IgD-negative memory B cell (primary cell): Measurements from ENCODE around the gene OR2V2. TPM values are rescaled to one million over a fixed set of nuclear protein-coding genes. Genes with fewer than 3 reads are reported as not detected.

ENCODE experiments used
- H3K27ac Mint-ChIP-seq, 3 donors: one replicate each; pipeline ENCODE4 v1.8.0; 2020 to 2022; ENCODE audit warnings: mild to moderate bottlenecking in 3 of 3, mixed read lengths in 3 of 3, moderate library complexity in 1 of 3
- H3K27me3 Mint-ChIP-seq: one replicate; pipeline ENCODE4 v1.8.0; 2021; ENCODE audit warnings: mixed read lengths
- H3K36me3 Mint-ChIP-seq: one replicate; pipeline ENCODE4 v1.8.0; 2020; ENCODE audit warnings: mild to moderate bottlenecking, mixed read lengths
- H3K4me1 Mint-ChIP-seq, 3 donors: one replicate each; pipeline ENCODE4 v1.8.0; 2020 to 2022; ENCODE audit warnings: mixed read lengths in 3 of 3, mild to moderate bottlenecking in 1 of 3
- H3K4me3 Mint-ChIP-seq, 4 donors: one replicate each; pipeline ENCODE4 v1.8.0; 2020 to 2022; ENCODE audit warnings: mild to moderate bottlenecking in 4 of 4, mixed read lengths in 4 of 4, moderate library complexity in 3 of 4
- H3K9me3 Mint-ChIP-seq, 3 donors: one replicate each; pipeline ENCODE4 v1.8.0; 2020 to 2021; ENCODE audit warnings: mixed read lengths in 3 of 3, mild to moderate bottlenecking in 1 of 3
- polyA plus RNA-seq: library from polyadenylated mRNA; unstranded; fragments of 300-500 nt; fragmentation: Illumina TruSeq; gene quantifications from one replicate; pipeline ENCODE4 v1.2.3, GENCODE V29; 2021

OR2V2 gene
- polyA plus RNA-seq, 1 donor from 2014 or later = not detected

GRCh38 chr5:181192337-181193046, 45.1 kb downstream of the OR2V2 start:
- Mint-ChIP-seq H3K9me3 (peaks cover 0 to 14% (median 0%) of the 10 kb centered on the region in 3 donors), H3K27me3 (peaks cover 8% of the 10 kb centered on the region), H3K4me1 (peaks cover 14 to 20% (median 20%) of the 10 kb centered on the region in 3 donors), H3K27ac (peak overlapping the region; percentile 99 to 100 (median 100)), H3K4me3 (peak overlapping the region; percentile 91 to 99 (median 98)), H3K36me3 (peaks cover 6% of the 10 kb centered on the region)

- Mint-ChIP-seq H3K27ac (peak overlapping the region in 1 of 3 donors; percentile 100), H3K27me3 (peaks cover 2% of the 10 kb centered on the region), H3K4me1 (peaks cover 13 to 17% (median 14%) of the 10 kb centered on the region in 3 donors), H3K4me3 (peak overlapping the region in 1 of 4 donors; percentile 98), H3K9me3 (peaks cover 0 to 10% (median 0%) of the 10 kb centered on the region in 3 donors), H3K36me3 (peaks cover 2% of the 10 kb centered on the region)
Measured at GRCh38 chr5:181193656-181194055, 46.3 kb downstream of the OR2V2 start.

- Mint-ChIP-seq H3K4me3 (peak overlapping the region in 2 of 4 donors; percentile 24 to 37), H3K9me3 (peaks cover 0 to 6% (median 0%) of the 10 kb centered on the region in 3 donors), H3K27me3 (no peaks in the 10 kb centered on the region), H3K36me3 (no peaks in the 10 kb centered on the region), H3K27ac (peak overlapping the region in 1 of 3 donors; percentile 100), H3K4me1 (peaks cover 17 to 22% (median 20%) of the 10 kb centered on the region in 3 donors)
Measured at GRCh38 chr5:181194489-181195248, 47.3 kb downstream of the OR2V2 start.

GRCh38 chr5:181195249-181195761, 47.9 kb downstream of the OR2V2 start:
- Mint-ChIP-seq H3K27ac (no peak overlapping the region), H3K9me3 (peaks cover 0 to 6% (median 0%) of the 10 kb centered on the region in 3 donors), H3K36me3 (no peaks in the 10 kb centered on the region), H3K4me3 (peak overlapping the region in 1 of 4 donors; percentile 51), H3K4me1 (peaks cover 19 to 25% (median 24%) of the 10 kb centered on the region in 3 donors), H3K27me3 (no peaks in the 10 kb centered on the region)

GRCh38 chr5:181197326-181197951, 50.1 kb downstream of the OR2V2 start:
- peak overlapping the region in 1 of 3 donors; percentile 57 for H3K27ac Mint-ChIP-seq
- peaks cover 15 to 26% (median 20%) of the 10 kb centered on the region in 3 donors for H3K4me1 Mint-ChIP-seq
- H3K9me3 Mint-ChIP-seq = no peaks in the 10 kb centered on the region
- H3K27me3 Mint-ChIP-seq = no peaks in the 10 kb centered on the region
- no peaks in the 10 kb centered on the region for H3K36me3 Mint-ChIP-seq
- H3K4me3 Mint-ChIP-seq = peak overlapping the region in 1 of 4 donors; percentile 58

GRCh38 chr5:181198106-181198685, 50.8 kb downstream of the OR2V2 start:
- Mint-ChIP-seq H3K4me1 (peaks cover 15 to 21% (median 17%) of the 10 kb centered on the region in 3 donors), H3K27ac (peak overlapping the region; percentile 40 to 95 (median 77)), H3K27me3 (no peaks in the 10 kb centered on the region), H3K36me3 (no peaks in the 10 kb centered on the region), H3K9me3 (no peaks in the 10 kb centered on the region), H3K4me3 (peak overlapping the region in 2 of 4 donors; percentile 51 to 67)

GRCh38 chr5:181198905-181199519, 51.6 kb downstream of the OR2V2 start:
- no peaks in the 10 kb centered on the region for H3K27me3 Mint-ChIP-seq
- H3K4me3 Mint-ChIP-seq = peak overlapping the region in 3 of 4 donors; percentile 51 to 61 (median 54)
- H3K9me3 Mint-ChIP-seq = no peaks in the 10 kb centered on the region
- H3K36me3 Mint-ChIP-seq = no peaks in the 10 kb centered on the region
- H3K27ac Mint-ChIP-seq = peak overlapping the region; percentile 40 to 95 (median 77)
- peaks cover 15 to 20% (median 20%) of the 10 kb centered on the region in 3 donors for H3K4me1 Mint-ChIP-seq

GRCh38 chr5:181199881-181200638, 52.7 kb downstream of the OR2V2 start:
- no peaks in the 10 kb centered on the region for H3K9me3 Mint-ChIP-seq
- peaks cover 15 to 22% (median 20%) of the 10 kb centered on the region in 3 donors for H3K4me1 Mint-ChIP-seq
- H3K27ac Mint-ChIP-seq = peak overlapping the region; percentile 40 to 95 (median 77)
- no peaks in the 10 kb centered on the region for H3K36me3 Mint-ChIP-seq
- H3K4me3 Mint-ChIP-seq = peak overlapping the region in 1 of 4 donors; percentile 28
- H3K27me3 Mint-ChIP-seq = no peaks in the 10 kb centered on the region

- H3K27me3 Mint-ChIP-seq = peaks cover 2% of the 10 kb centered on the region
- H3K4me3 Mint-ChIP-seq = peak overlapping the region in 2 of 4 donors; percentile 28
- no peaks in the 10 kb centered on the region for H3K9me3 Mint-ChIP-seq
- H3K27ac Mint-ChIP-seq = peak overlapping the region; percentile 40 to 95 (median 77)
- H3K36me3 Mint-ChIP-seq = no peaks in the 10 kb centered on the region
- H3K4me1 Mint-ChIP-seq = peaks cover 15 to 27% (median 22%) of the 10 kb centered on the region in 3 donors
Measured at GRCh38 chr5:181200816-181201215, 53.4 kb downstream of the OR2V2 start.

GRCh38 chr5:181203093-181203711, 55.8 kb downstream of the OR2V2 start:
- Mint-ChIP-seq H3K27ac (peak overlapping the region in 2 of 3 donors; percentile 81 to 86), H3K27me3 (peaks cover 11% of the 10 kb centered on the region), H3K36me3 (no peaks in the 10 kb centered on the region), H3K4me3 (peak overlapping the region; percentile 77 to 95 (median 88)), H3K9me3 (peaks cover 0 to 5% (median 4%) of the 10 kb centered on the region in 3 donors), H3K4me1 (peaks cover 30 to 45% (median 39%) of the 10 kb centered on the region in 3 donors)

GRCh38 chr5:181203777-181204112, 56.4 kb downstream of the OR2V2 start:
- Mint-ChIP-seq H3K27ac (peak overlapping the region in 2 of 3 donors; percentile 81 to 86), H3K4me3 (peak overlapping the region; percentile 77 to 95 (median 88)), H3K36me3 (no peaks in the 10 kb centered on the region), H3K4me1 (peaks cover 29 to 44% (median 33%) of the 10 kb centered on the region in 3 donors), H3K9me3 (peaks cover 0 to 6% (median 5%) of the 10 kb centered on the region in 3 donors), H3K27me3 (peaks cover 11% of the 10 kb centered on the region)

GRCh38 chr5:181204113-181204825, 56.9 kb downstream of the OR2V2 start:
- peaks cover 11% of the 10 kb centered on the region for H3K27me3 Mint-ChIP-seq
- H3K36me3 Mint-ChIP-seq = no peaks in the 10 kb centered on the region
- H3K4me3 Mint-ChIP-seq = peak overlapping the region; percentile 77 to 95 (median 88)
- H3K9me3 Mint-ChIP-seq = peaks cover 0 to 6% (median 5%) of the 10 kb centered on the region in 3 donors
- peaks cover 26 to 41% (median 28%) of the 10 kb centered on the region in 3 donors for H3K4me1 Mint-ChIP-seq
- peak overlapping the region; percentile 80 to 86 (median 81) for H3K27ac Mint-ChIP-seq
